Upper lobe of left lung (tissue), 4 donors: ENCODE measurements around the gene SCAMP3.

Experiments used
- POLR2A ChIP-seq, 4 donors: fragments of 450-650 bp; IDR thresholded peaks; one replicate each; pipeline ENCODE4 v1.5.1; 2016 to 2017; ENCODE audit warnings: antibody characterized with exemption in 4 of 4, mild to moderate bottlenecking in 2 of 4
- POLR2AphosphoS5 ChIP-seq, 2 donors: sonication (generic); formaldehyde crosslinking; IDR thresholded peaks; one replicate each; pipeline ENCODE4 v1.5.1; 2017; ENCODE audit warnings: antibody characterized with exemption in 2 of 2
- TF ChIP-seq, protein P1 (sequence below), 6 experiments: fragments of 450-650 bp in 4 of 6; fragments of 200-600 bp in 2 of 6; sonication (generic) in 2 of 6; IDR thresholded peaks; one replicate each; pipeline ENCODE4 v1.5.1; 2016 to 2019; ENCODE audit warnings: antibody characterized with exemption in 6 of 6

DNA sequence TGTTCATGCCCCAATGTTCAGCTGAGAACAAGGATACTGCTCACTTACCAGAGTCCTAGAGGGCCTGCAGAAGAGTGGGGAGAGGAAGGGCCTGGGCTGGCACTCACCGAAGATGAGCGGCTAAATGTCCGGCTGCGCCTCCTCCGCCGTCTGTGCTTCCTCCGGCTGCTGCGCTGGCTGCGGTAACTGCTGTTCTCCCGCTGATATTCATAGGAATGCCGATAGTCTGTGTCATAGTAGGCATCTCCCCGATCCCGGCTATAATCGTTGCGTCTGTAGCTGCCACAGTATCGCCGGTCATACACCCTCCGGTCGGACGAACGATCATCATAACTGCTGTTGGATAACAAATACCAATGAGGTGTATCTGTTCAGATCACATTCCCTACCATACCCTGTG is 7.2 kb upstream of the SCAMP3 start:
- TF ChIP-seq, protein P1, sequence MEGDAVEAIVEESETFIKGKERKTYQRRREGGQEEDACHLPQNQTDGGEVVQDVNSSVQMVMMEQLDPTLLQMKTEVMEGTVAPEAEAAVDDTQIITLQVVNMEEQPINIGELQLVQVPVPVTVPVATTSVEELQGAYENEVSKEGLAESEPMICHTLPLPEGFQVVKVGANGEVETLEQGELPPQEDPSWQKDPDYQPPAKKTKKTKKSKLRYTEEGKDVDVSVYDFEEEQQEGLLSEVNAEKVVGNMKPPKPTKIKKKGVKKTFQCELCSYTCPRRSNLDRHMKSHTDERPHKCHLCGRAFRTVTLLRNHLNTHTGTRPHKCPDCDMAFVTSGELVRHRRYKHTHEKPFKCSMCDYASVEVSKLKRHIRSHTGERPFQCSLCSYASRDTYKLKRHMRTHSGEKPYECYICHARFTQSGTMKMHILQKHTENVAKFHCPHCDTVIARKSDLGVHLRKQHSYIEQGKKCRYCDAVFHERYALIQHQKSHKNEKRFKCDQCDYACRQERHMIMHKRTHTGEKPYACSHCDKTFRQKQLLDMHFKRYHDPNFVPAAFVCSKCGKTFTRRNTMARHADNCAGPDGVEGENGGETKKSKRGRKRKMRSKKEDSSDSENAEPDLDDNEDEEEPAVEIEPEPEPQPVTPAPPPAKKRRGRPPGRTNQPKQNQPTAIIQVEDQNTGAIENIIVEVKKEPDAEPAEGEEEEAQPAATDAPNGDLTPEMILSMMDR (IDR thresholded peaks at IDR 0.05), result no peak
- TF ChIP-seq POLR2AphosphoS5 (IDR thresholded peaks at IDR 0.05) (no peak), POLR2A (IDR thresholded peaks at IDR 0.05) (no peak)
